ENCODE results near the gene DDHD1. TPM values are rescaled to one million over a fixed set of nuclear protein-coding genes. Genes with fewer than 3 reads are reported as not detected.

DDHD1 gene
- polyA plus RNA-seq, 1 of the 3 experiments (the other 2 are of a cell fraction): 1.9 TPM

DNA sequence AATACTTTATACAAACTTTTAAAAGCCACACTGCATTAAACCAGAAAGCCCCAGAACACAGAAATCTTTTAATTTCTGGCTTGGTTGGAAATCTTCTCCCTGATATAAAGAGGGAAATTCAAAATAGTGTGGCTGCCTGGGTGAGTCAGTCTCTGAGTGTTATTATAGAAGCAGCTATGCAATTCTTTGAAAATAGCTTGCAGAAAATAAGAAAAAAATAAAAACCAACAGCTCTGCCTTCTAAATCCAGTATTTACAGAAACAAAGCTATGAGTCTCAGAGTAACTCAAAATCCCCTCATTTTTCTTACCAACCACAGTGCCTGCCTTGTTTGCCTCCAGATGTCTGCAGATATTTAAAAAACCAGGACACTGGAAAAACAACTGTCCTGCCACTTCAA lies 133.7 kb downstream of the DDHD1 start:
- DNase-seq: no peak
- H3K4me2 ChIP-seq: no peak overlapping the region

GRCh38 chr14:53017837-53018236 lies 135.3 kb downstream of the DDHD1 start:
- H2AFZ ChIP-seq (ENCODE audit: low read depth): no peak overlapping the region
- H3K9me2 ChIP-seq: no peaks in the 10 kb centered on the region
- TF ChIP-seq, protein P1, sequence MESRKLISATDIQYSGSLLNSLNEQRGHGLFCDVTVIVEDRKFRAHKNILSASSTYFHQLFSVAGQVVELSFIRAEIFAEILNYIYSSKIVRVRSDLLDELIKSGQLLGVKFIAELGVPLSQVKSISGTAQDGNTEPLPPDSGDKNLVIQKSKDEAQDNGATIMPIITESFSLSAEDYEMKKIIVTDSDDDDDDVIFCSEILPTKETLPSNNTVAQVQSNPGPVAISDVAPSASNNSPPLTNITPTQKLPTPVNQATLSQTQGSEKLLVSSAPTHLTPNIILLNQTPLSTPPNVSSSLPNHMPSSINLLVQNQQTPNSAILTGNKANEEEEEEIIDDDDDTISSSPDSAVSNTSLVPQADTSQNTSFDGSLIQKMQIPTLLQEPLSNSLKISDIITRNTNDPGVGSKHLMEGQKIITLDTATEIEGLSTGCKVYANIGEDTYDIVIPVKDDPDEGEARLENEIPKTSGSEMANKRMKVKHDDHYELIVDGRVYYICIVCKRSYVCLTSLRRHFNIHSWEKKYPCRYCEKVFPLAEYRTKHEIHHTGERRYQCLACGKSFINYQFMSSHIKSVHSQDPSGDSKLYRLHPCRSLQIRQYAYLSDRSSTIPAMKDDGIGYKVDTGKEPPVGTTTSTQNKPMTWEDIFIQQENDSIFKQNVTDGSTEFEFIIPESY (IDR thresholded peaks at IDR 0.05; ENCODE audit: borderline replicate concordance, low read depth): no peak
- no peak for TF ChIP-seq REST (IDR thresholded peaks at IDR 0.05; ENCODE audit: low read depth, low read length)
- TF ChIP-seq, protein P2, sequence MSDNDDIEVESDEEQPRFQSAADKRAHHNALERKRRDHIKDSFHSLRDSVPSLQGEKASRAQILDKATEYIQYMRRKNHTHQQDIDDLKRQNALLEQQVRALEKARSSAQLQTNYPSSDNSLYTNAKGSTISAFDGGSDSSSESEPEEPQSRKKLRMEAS (IDR thresholded peaks at IDR 0.05; ENCODE audit: low read depth): no peak
- no peak for TF ChIP-seq RFX5 (IDR thresholded peaks at IDR 0.05; ENCODE audit: low read length)
- no peak for TF ChIP-seq NFIC (IDR thresholded peaks at IDR 0.05; ENCODE audit: borderline replicate concordance)
- TF ChIP-seq USF1 (IDR thresholded peaks at IDR 0.05; ENCODE audit: borderline replicate concordance, low read depth): no peak
- no peak for TF ChIP-seq TAF1 (IDR thresholded peaks at IDR 0.05; ENCODE audit: borderline replicate concordance, low read depth, low read length)
- no peak for TF ChIP-seq MEF2A (IDR thresholded peaks at IDR 0.05; ENCODE audit: borderline replicate concordance, low read depth)
- no peak for TF ChIP-seq RCOR1 (IDR thresholded peaks at IDR 0.05; ENCODE audit: low read length)
- no peak for TF ChIP-seq RAD21 (IDR thresholded peaks at IDR 0.05; ENCODE audit: low read length)
- TF ChIP-seq SIN3A (IDR thresholded peaks at IDR 0.05; ENCODE audit: borderline replicate concordance, low read depth, low read length): no peak
- TF ChIP-seq PBX3 (IDR thresholded peaks at IDR 0.05): no peak
- no peak for TF ChIP-seq NRF1 (IDR thresholded peaks at IDR 0.05; ENCODE audit: low read depth, low read length)
- TF ChIP-seq JUND (IDR thresholded peaks at IDR 0.05): no peak
- H3K4me1 ChIP-seq (ENCODE audit: control insufficient read depth in 1 of 2, insufficient read depth in 2 of 2, low read depth in 1 of 2, low read length in 1 of 2): no peaks in the 10 kb centered on the region
- DNase-seq: no peak
- H4K20me1 ChIP-seq (ENCODE audit: insufficient read depth): no peaks in the 10 kb centered on the region
- ChIA-PET CTCF (no interaction called here), POLR2A (no interaction called here)
- H3K27ac ChIP-seq (ENCODE audit: low read depth in 2 of 2, low read length in 1 of 2): no peak overlapping the region
- H3K36me3 ChIP-seq (replicated peaks in 1 of 2; ENCODE audit: control insufficient read depth in 1 of 2, insufficient read depth in 2 of 2, low read length in 1 of 2): no peaks in the 10 kb centered on the region
- no peak overlapping the region for H3K4me3 ChIP-seq (ENCODE audit: low read depth in 2 of 2, low read length in 1 of 2)
- no peaks in the 10 kb centered on the region for H3K79me2 ChIP-seq (ENCODE audit: insufficient read depth)
- 100% methylated on average over 3 of the region's 3 CpGs for WGBS (ENCODE audit: low lambda C conversion rate)
- H3K4me2 ChIP-seq: no peak overlapping the region
- no peaks in the 10 kb centered on the region for H3F3A ChIP-seq (replicated peaks; ENCODE audit: insufficient read depth)
- H3K9ac ChIP-seq: no peak overlapping the region
- H3K27me3 ChIP-seq (ENCODE audit: insufficient read depth): no peaks in the 10 kb centered on the region
- no peaks in the 10 kb centered on the region for H3K9me3 ChIP-seq

More for the DNA sequence above, 133.7 kb downstream of the DDHD1 start:
- Histone ChIP-seq H3K4me3 (ENCODE audit: low read depth in 2 of 2, low read length in 1 of 2) (no peak overlapping the region), H3K36me3 (replicated peaks in 1 of 2; ENCODE audit: control insufficient read depth in 1 of 2, insufficient read depth in 2 of 2, low read length in 1 of 2) (no peaks in the 10 kb centered on the region), H4K20me1 (ENCODE audit: insufficient read depth) (no peaks in the 10 kb centered on the region), H3K27ac (ENCODE audit: low read depth in 2 of 2, low read length in 1 of 2) (no peak overlapping the region), H3F3A (replicated peaks; ENCODE audit: insufficient read depth) (no peaks in the 10 kb centered on the region), H3K4me1 (ENCODE audit: control insufficient read depth in 1 of 2, insufficient read depth in 2 of 2, low read depth in 1 of 2, low read length in 1 of 2) (no peaks in the 10 kb centered on the region), H3K9me3 (no peaks in the 10 kb centered on the region), H3K9ac (no peak overlapping the region), H2AFZ (ENCODE audit: low read depth) (no peak overlapping the region), H3K79me2 (ENCODE audit: insufficient read depth) (no peaks in the 10 kb centered on the region), H3K9me2 (no peaks in the 10 kb centered on the region), H3K27me3 (ENCODE audit: insufficient read depth) (no peaks in the 10 kb centered on the region)
- ChIA-PET POLR2A (no interaction called here), CTCF (no interaction called here)
- TF ChIP-seq FOSL2 (IDR thresholded peaks at IDR 0.05; ENCODE audit: borderline replicate concordance, low read depth): no peak
- no peak for TF ChIP-seq SMC3 (IDR thresholded peaks at IDR 0.05; ENCODE audit: low read depth, low read length)
- TF ChIP-seq RXRA (IDR thresholded peaks at IDR 0.05; ENCODE audit: borderline replicate concordance, low read depth): no peak
- TF ChIP-seq, protein P2 (IDR thresholded peaks at IDR 0.05; ENCODE audit: low read depth): no peak
- TF ChIP-seq GATA2 (CRISPR knock-in tag; IDR thresholded peaks at IDR 0.05): no peak
- no peak for TF ChIP-seq FOXM1 (IDR thresholded peaks at IDR 0.05; ENCODE audit: low read depth)

Measured in SK-N-SH (cell line).